ENCODE measurements around the gene MMD. TPM values are rescaled to one million over a fixed set of nuclear protein-coding genes. Genes with fewer than 3 reads are reported as not detected.
A peak's percentile ranks its signal among the peaks of the same experiment; 100 is the strongest.

Gene MMD
- total and polyA plus RNA-seq, 2 donors (not counting 1 experiment from before 2014, with no cell fraction given): 19.2 to 29.4 TPM

DNA sequence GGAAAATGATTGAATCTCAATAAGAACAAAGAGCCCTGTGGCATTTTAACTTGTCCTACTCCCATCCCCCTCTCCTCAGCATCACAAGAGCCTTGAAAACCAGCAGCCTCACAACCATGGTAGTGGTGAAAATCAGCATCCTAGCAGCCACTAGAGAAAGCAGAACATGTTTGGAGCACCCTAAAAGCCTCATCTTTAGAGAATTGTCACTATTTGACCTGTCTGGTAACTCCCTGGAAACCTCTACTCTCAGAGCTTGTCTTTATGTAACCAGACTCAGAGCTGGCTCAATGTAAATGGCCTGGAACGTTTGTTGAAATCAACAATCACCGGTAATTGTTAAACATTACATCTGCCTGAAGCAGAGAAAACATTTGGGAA, 70.8 kb downstream of the MMD start:
- TF ChIP-seq EZH2 (IDR thresholded peaks at IDR 0.05; ENCODE audit: borderline replicate concordance, insufficient read depth, low read depth, low read length, poor library complexity, severe bottlenecking) (no peak), CTCF (IDR thresholded peaks at IDR 0.05) (no peak)
- no peak overlapping the region for H3K4me3 ChIP-seq (ENCODE audit: control extremely low read depth in 1 of 5, extremely low read depth in 1 of 5, insufficient read depth in 1 of 5, low read depth in 2 of 5, low read length in 4 of 5)
- CTCF ChIA-PET: interaction anchor here (1.4 to 7.0 kb wide), 4 partner anchors 8 to 358 kb away, joined by 6 to 82 read pairs (median 34); partner anchors contain the start of gene SMIM36
- H3K4me3 Mint-ChIP-seq: no peak overlapping the region
- H3K4me2 ChIP-seq (replicated peaks; ENCODE audit: low read depth, low read length, poor library complexity, severe bottlenecking): no peak overlapping the region
- DNase-seq (no peak), ATAC-seq (ENCODE audit: low read depth) (no peak)
- H3K27ac ChIP-seq (ENCODE audit: low read length in 2 of 2): no peak overlapping the region
- H3K27ac Mint-ChIP-seq: no peak overlapping the region
- H3K9me3 ChIP-seq (ENCODE audit: control extremely low read depth in 1 of 3, control insufficient read depth in 2 of 3, insufficient read depth in 1 of 3, low read length in 2 of 3): peaks cover 0 to 4% (median 0%) of the 10 kb centered on the region in 3 donors
- no peaks in the 10 kb centered on the region for H3K4me1 ChIP-seq (ENCODE audit: control insufficient read depth in 2 of 2, insufficient read depth in 2 of 2, low read length in 2 of 2)
- H3K9ac ChIP-seq (ENCODE audit: low read length): no peak overlapping the region
- no peaks in the 10 kb centered on the region for H3K36me3 ChIP-seq (replicated peaks in 1 of 2; ENCODE audit: control extremely low read depth in 1 of 2, control insufficient read depth in 1 of 2, extremely low read depth in 1 of 2, insufficient read depth in 2 of 2, low read length in 1 of 2)
- peaks cover 0 to 3% (median 0%) of the 10 kb centered on the region in 4 experiments for H3K27me3 ChIP-seq (replicated peaks in 1 of 4; ENCODE audit: control extremely low read depth in 1 of 4, control insufficient read depth in 3 of 4, insufficient read depth in 4 of 4, low read length in 3 of 4)
- peaks cover 3% of the 10 kb centered on the region for H3K4me1 Mint-ChIP-seq
- H3K9me3 Mint-ChIP-seq (ENCODE audit: insufficient read depth): no peaks in the 10 kb centered on the region
- H3K79me2 ChIP-seq (ENCODE audit: control insufficient read depth, insufficient read depth, low read length): no peaks in the 10 kb centered on the region
- POLR2A ChIA-PET: no interaction called here
- intact Hi-C loops (cut with micrococcal nuclease): no loop called here
- H2AFZ ChIP-seq (ENCODE audit: insufficient read depth, low read depth, low read length, poor library complexity, severe bottlenecking): no peak overlapping the region
- WGBS (ENCODE audit: insufficient coverage): no CpG with 5 or more reads among the region's 2 CpGs
- H4K20me1 ChIP-seq (ENCODE audit: control insufficient read depth, insufficient read depth, low read length, poor library complexity, severe bottlenecking): no peaks in the 10 kb centered on the region
- H3K27me3 Mint-ChIP-seq: peaks cover 11% of the 10 kb centered on the region

- peak overlapping the region; percentile 18 for H2AFZ ChIP-seq (ENCODE audit: insufficient read depth, low read depth, low read length, poor library complexity, severe bottlenecking)
- TF ChIP-seq EZH2 (IDR thresholded peaks at IDR 0.05; ENCODE audit: borderline replicate concordance, insufficient read depth, low read depth, low read length, poor library complexity, severe bottlenecking) (no peak), CTCF (IDR thresholded peaks at IDR 0.05) (peak; percentile 93)
- H3K4me2 ChIP-seq (replicated peaks; ENCODE audit: low read depth, low read length, poor library complexity, severe bottlenecking): no peak overlapping the region
- DNase-seq (peak; percentile 60), ATAC-seq (ENCODE audit: low read depth) (peak; percentile 47)
- no peaks in the 10 kb centered on the region for H4K20me1 ChIP-seq (ENCODE audit: control insufficient read depth, insufficient read depth, low read length, poor library complexity, severe bottlenecking)
- H3K27me3 ChIP-seq (replicated peaks in 1 of 4; ENCODE audit: control extremely low read depth in 1 of 4, control insufficient read depth in 3 of 4, insufficient read depth in 4 of 4, low read length in 3 of 4): peaks cover 0 to 3% (median 0%) of the 10 kb centered on the region in 4 experiments
- Mint-ChIP-seq H3K4me1 (peaks cover 3% of the 10 kb centered on the region), H3K27me3 (peaks cover 11% of the 10 kb centered on the region), H3K27ac (no peak overlapping the region), H3K4me3 (no peak overlapping the region), H3K9me3 (ENCODE audit: insufficient read depth) (no peaks in the 10 kb centered on the region)
- intact Hi-C loops (cut with micrococcal nuclease): loop anchor here (2.0 kb wide), 1 partner anchor 356 kb away; no protein-coding TSS in a partner anchor
- no peaks in the 10 kb centered on the region for H3K4me1 ChIP-seq (ENCODE audit: control insufficient read depth in 2 of 2, insufficient read depth in 2 of 2, low read length in 2 of 2)
- H3K9me3 ChIP-seq (ENCODE audit: control extremely low read depth in 1 of 3, control insufficient read depth in 2 of 3, insufficient read depth in 1 of 3, low read length in 2 of 3): peaks cover 0 to 4% (median 0%) of the 10 kb centered on the region in 3 donors
- POLR2A ChIA-PET: no interaction called here
- H3K9ac ChIP-seq (ENCODE audit: low read length): no peak overlapping the region
- H3K79me2 ChIP-seq (ENCODE audit: control insufficient read depth, insufficient read depth, low read length): no peaks in the 10 kb centered on the region
- no peak overlapping the region for H3K27ac ChIP-seq (ENCODE audit: low read length in 2 of 2)
- CTCF ChIA-PET: interaction anchor here (0.7 to 7.0 kb wide), 17 partner anchors 8 to 422 kb away, joined by 3 to 82 read pairs (median 3); partner anchors contain the start of gene SMIM36
- 58% methylated on average over 3 of the region's 10 CpGs for WGBS (ENCODE audit: insufficient coverage)
- no peak overlapping the region for H3K4me3 ChIP-seq (ENCODE audit: control extremely low read depth in 1 of 5, extremely low read depth in 1 of 5, insufficient read depth in 1 of 5, low read depth in 2 of 5, low read length in 4 of 5)
- H3K36me3 ChIP-seq (replicated peaks in 1 of 2; ENCODE audit: control extremely low read depth in 1 of 2, control insufficient read depth in 1 of 2, extremely low read depth in 1 of 2, insufficient read depth in 2 of 2, low read length in 1 of 2): no peaks in the 10 kb centered on the region
Observed at GRCh38 chr17:55348749-55349354, 72.8 kb downstream of the MMD start.

Measured in B cell (primary cell).